HG03103 (cell line): ENCODE measurements around the gene ZNF605.
"Not testable (repeated sequence)": the region's sequence is repeated elsewhere in the genome, so short reads cannot be mapped to it uniquely, and the experiment has no call there.

Experiments used
- ATAC-seq: cut with Tn5 transposase; IDR thresholded peaks from one replicate; pipeline ENCODE4 v1.9.1; 2021; ENCODE audit warnings: low read depth; ENCODE audit not compliant: unreplicated experiment

ZNF605 gene

DNA sequence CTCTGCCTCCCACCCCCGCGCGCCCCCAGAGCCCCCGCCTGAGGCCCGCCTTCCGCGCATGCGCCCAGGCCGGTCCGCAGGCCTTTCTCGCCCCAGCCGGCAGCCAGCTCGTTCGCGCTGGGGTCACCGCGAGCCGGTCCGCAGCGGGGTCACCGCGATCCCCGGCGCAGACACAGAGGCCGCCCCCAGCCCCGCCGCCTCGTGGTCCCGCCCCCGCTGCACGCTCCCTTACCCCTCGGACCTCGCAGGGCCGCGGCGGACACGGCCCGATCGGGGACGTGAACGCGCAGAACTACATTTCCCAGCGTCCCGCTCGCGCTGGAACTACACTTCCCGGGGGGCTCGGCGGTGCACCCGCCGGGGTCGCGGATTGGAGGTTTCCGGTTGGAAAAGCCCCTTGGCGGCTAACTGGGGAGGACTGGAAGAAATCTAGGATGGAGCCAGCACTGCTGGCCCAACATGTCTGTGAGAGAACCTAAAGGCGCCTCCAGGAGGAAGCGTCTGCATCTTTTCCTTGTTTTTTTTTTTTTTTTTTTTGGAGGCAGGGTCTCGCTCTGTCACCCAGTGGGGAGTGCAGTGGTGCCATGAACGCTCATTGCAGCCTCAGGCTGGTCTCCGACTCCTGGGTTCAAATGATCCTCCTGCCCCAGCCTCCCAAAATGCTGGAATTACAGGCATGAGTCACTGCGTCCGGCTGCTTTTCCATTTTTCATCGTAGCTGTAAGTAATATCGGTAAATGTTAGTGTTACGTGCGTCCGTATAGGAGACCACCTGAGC is at the start of gene ZNF605:
Gene ZNF605, minus strand, starts transcription at position 296 of the 778 bp plus-strand sequence. CDS start 10,671 bp downstream, outside the sequence.
- ATAC-seq = peak; percentile 90

DNA sequence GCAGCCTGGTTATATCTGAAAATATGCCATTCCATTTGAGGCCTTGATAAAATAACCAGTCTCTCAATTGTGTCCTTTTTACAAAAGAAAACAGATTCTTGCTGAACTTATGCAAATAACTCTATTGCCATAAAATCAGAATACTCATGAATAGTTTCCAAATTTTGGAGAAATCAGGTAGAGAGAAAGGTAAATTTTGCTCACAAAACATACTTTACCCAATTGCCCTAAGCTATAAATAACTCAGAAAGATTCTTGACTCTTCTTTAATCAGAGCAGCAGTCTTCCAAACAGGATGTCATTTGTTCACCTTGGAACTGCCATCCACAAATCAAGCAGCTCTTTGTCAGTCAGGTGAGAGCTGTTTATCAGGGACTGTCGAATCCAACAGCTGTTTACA is 42.6 kb upstream of the ZNF605 start:
- no peak for ATAC-seq

DNA sequence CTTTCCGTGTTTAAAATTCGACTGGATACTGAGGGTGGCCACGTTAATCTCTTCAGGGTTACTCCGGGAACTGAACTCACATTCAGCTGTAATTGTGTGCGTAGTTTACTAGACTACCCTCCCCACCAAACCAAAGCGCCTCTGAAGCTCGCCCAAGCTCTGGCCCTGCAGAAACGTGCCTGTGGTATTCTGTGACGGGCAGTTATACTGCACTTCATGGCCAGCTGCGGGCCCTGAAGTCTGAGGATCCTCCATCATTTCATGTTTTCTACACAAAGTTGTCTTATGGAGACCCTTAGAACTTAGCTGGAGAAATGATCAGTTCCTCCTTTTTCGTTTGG is 30.7 kb upstream of the ZNF605 start:
- peak; percentile 2 for ATAC-seq

DNA sequence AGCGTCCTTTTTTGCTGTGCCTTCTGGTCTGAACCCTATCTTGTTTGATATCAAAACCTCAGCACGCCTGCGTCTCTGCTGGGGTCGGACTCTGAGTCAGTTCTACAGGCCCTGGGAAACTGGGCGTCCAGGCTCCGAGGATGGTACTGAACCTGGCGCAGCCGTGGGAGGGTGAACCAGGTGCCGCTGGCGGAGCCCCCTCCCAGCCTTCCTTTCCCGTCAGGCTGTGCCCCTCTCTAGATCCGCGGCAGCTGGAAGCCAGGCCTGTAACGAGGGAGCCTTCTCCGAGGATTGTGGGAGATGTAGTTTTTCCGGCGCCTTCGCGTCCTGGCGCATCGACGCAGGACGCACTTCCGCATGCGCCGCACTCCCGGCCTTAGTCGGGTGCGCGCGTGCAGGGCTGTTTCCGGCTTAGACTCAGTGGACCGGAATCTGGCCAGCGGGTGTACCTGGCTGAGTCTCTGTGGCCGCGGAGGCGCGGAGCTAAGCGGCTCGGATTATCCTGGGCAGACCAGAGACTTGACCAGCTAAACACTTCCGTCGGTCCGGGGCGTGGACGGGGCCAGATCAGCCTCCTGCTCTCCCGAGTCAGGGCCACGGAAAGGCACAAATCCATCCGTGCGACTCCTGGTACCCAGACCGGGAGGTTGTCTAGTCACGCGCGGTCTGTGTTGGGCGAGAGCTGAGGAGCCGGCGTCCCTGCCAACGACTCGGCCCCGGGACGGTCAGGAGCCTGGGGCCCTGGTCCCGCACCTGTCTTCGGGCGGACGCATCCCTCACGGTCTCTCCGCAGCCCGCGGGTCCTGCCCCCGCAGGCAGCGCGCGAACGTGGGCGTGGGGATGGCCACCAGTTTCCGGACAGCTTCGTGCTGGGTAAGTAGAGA is 30.1 kb upstream of the ZNF605 start, which contains the start of gene ZNF26:
Gene ZNF26, plus strand, starts transcription at position 367 of the 884 bp plus-strand sequence. Its CDS starts 474 bp downstream, at position 841.
- peak; percentile 94 for ATAC-seq

DNA sequence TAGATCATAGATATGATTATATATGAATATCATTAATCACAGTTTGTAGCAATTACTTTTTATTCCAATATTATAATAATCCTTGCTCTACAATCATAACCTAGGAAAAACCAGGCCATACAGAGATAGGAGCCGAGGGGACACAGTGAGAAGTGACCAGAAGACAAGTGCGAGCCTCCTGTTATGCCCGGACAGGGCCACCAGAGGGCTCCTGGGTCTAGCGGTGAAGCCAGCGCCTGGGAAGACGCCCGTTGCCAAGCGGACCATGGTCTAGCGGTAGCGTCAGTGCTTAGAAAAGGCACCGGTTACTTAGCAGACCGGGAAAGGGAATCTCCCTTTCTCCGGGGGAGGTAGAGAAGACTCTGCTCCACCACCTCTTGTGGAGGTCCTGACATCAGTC is 20.8 kb upstream of the ZNF605 start:
- not testable (repeated sequence) for ATAC-seq

GRCh38 chr12:132972374-132972773 is 16.3 kb upstream of the ZNF605 start:
- no peak for ATAC-seq

- no peak for ATAC-seq
These were observed 11.6 kb upstream of the ZNF605 start for GRCh38 chr12:132967736-132968135.

GRCh38 chr12:132966676-132967415 is 10.7 kb upstream of the ZNF605 start:
- ATAC-seq = no peak

DNA sequence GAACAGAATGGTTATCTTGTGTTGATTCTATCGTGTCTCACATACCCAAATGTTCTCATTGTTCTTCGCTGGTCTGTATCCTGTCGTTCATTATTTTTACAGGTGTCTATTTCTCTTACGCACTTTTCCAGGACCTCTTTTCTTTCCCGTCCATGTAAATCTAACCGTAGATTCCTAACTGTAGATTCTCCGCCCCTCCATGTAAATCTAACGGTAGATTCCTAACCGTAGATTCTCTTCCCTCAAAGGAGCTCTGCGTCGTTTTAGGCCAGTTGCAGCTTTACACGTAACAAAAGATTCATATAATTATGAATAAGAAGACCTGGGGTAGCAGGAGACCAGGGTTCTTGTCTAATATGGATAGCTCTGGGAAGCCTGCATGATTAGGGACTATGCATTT is 9.7 kb upstream of the ZNF605 start:
- no peak for ATAC-seq

- not testable (repeated sequence) for ATAC-seq
These were observed 7.8 kb upstream of the ZNF605 start for GRCh38 chr12:132963947-132964346.

- ATAC-seq = not testable (repeated sequence)
These were observed 5.7 kb upstream of the ZNF605 start for GRCh38 chr12:132961790-132962189.

DNA sequence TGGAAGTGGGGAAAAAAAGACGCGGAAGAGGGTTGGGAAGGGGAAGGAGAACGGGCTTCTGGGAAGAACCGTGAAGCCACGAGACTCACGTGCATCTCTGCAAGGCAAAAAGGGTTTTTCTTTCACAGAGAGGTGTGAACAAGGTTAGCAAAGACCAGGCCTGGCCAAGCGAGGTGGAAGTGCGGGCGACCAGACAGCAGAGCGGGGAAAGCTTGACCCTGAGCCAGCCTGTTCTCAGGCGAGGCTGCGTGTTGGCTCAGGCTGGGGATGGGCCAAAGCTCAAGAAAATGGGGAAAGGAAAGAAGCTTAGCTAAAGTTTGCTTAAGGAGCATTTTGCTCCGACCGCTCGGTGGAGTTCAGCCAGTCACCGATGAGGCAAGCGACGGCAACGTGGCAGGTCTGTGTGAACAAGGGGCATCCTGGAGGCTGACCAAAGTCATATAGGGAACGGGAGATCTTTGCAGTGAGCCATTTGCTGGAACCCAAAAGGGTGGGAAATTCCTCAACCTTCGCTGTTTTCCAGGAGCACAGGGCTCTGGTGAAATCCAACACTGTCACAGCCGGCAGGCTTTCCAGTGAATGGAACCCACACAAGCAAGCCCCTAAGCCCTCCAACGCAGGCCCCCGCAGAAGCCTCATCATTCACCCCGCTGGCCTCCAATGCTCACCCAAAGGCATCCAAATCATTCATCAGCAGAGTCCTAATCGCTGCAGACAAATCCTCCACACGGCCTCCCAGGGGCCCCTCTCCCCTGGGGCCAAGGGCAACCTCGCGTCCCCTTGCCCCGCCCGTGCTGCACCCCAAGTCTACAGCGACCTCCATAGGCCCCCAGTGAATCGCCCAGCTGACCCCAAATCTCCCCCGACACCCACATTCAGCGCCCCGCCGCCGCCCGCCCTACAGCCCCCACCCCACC is 754 bp downstream of the ZNF605 start:
- ATAC-seq = peak; percentile 22

DNA sequence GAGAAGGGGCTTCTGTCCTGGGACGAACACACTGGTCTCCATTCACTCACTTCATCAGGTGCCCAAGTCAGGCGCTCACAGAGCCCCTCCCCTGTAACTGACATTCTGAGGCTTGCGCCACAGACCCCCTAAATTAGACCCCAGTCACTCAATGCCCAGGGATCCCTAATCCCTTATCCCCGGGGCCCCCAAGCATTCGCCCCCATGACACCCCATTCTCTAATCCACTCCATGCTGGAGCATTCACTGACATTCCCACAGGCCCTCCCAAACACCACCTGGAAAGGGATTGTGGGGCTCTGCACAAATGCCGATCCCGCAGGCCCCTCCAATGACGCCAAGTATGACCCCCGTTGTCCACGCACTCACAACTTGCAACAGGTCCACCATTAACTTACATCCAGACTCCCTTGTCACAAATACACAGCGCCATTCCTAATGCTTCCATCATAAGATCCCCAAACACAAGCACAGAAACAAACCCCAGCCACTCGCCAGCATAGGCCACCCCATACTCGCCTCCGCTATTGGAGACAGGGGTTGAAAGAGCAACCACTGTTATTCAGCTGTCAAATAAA is 1.5 kb downstream of the ZNF605 start:
- no peak for ATAC-seq

DNA sequence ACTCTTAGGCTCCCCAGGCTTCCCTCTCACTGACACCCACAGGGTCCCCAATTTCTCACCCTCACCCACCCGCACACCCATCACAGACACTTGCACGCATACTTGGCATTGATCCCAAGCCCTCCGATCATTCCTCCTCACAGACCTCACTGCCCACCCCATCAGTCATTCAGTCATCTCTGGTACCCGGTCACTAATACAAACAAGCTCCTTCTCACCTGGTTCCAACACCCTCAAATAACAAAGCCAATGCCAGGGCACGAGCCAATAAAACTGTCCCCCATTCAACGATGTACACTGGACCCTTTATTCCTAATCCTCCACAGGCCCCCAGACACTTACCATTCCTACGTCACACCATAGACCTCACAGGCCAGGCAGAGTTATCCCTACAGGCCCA is 2.3 kb downstream of the ZNF605 start:
- ATAC-seq = no peak

- ATAC-seq = no peak
These were observed 3.0 kb downstream of the ZNF605 start for GRCh38 chr12:132953163-132953425.

DNA sequence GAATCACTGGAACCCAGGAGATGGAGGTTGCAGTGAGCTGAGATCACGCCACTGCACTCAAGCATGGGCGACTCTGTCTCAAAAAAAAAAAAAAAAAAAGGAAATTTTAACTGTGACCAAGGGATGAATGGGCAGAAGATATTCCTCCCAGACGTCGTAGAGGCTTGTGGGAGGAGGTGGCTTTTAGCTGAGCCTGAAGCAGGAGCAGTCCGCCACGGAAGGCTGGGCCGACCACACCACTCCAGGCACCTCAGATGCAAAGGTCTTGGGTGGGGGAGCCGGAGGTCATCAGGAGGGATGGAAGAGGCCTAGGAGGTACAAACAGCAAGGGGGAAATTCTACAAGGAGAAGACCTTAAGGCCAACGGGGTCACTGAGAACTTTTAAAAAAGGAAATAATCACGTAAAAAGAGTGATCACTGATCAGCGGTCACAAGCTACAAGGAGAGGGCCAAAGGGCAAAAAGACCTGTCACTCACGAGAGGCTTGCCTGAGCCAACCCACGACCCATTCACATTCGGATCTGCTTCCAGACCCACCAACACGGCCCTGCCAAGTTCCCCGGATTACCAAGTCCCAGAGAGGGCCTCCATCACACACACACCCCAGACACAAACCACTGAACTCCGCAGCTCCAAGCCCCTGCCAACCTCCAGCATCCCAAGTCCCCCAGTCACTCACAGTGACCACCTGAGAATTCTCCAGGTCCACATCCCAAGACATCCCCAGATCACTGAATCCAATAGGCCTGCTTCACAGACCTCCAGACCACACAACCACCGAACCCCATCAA is 3.5 kb downstream of the ZNF605 start:
- no peak for ATAC-seq

- no peak for ATAC-seq
These were observed 4.5 kb downstream of the ZNF605 start for GRCh38 chr12:132951649-132952048.

DNA sequence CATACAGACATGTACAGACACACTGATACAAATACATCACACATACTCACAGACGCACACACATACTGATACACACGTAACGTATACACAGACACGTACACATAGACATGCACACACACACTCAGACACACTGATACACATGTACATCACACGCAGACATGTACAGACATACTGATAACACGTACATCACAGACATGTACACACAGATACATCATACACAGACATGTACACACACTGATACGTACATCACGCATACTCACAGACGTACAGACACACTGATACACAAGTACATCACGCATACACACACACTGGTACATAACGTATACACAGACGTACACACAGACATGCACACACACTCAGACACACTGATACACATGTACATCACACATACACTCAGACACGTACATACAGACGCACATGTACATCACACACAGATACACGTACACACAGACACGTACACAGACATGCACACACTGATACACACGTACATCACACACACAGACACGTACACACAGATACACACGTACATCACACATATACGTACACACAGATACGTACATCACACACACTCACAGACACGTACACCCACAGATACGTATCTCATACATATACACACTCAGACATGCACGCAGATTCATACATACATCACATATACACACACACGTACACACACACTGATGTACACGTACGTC is 5.1 kb downstream of the ZNF605 start:
- no peak for ATAC-seq
